HPDE6-E6E7 (cell line): Measurements from ENCODE around the gene EP400.
"Not testable (repeated sequence)": the region's sequence is repeated elsewhere in the genome, so short reads cannot be mapped to it uniquely, and the experiment has no call there.

Experiments
- DNase-seq: peaks from one replicate; pipeline ENCODE4 v3.0.0; 2011; ENCODE audit warnings: missing footprints; ENCODE audit errors: extremely low spot score

Gene EP400

GRCh38 chr12:131928080-131928710 is 21.5 kb upstream of the EP400 start:
- DNase-seq, result no peak

GRCh38 chr12:131928711-131929580 is 20.8 kb upstream of the EP400 start, which contains the start of gene PUS1:
PUS1 (plus strand) TSS chr12:131929276; CDS start chr12:131929723, 447 bp downstream.
- DNase-seq, result peak; percentile 94

GRCh38 chr12:131929581-131930456 is 19.9 kb upstream of the EP400 start:
- DNase-seq, result peak; percentile 54

- DNase-seq, result no peak
These were observed 19.2 kb upstream of the EP400 start for GRCh38 chr12:131930510-131930909.

- no peak for DNase-seq
These were observed 16.4 kb upstream of the EP400 start for GRCh38 chr12:131933387-131933786.

- DNase-seq, result no peak
These were observed 15.2 kb upstream of the EP400 start for GRCh38 chr12:131934535-131934934.

- DNase-seq, result no peak
These were observed 11.7 kb upstream of the EP400 start for GRCh38 chr12:131938082-131938481.

- DNase-seq, result no peak
These were observed 10.7 kb upstream of the EP400 start for GRCh38 chr12:131939007-131939406.

GRCh38 chr12:131940141-131940547 is 9.6 kb upstream of the EP400 start:
- no peak for DNase-seq

- DNase-seq, result no peak
These were observed 8.4 kb upstream of the EP400 start for GRCh38 chr12:131941116-131941986.

GRCh38 chr12:131941987-131942341 is 7.8 kb upstream of the EP400 start:
- no peak for DNase-seq

GRCh38 chr12:131942671-131943070 is 7.1 kb upstream of the EP400 start:
- no peak for DNase-seq

- no peak for DNase-seq
These were observed 6.4 kb upstream of the EP400 start for GRCh38 chr12:131943389-131943788.

GRCh38 chr12:131943876-131944275 is 5.9 kb upstream of the EP400 start:
- DNase-seq, result no peak

- no peak for DNase-seq
These were observed 5.0 kb upstream of the EP400 start for GRCh38 chr12:131944601-131945251.

GRCh38 chr12:131946757-131947156 is 3.0 kb upstream of the EP400 start:
- DNase-seq, result no peak

GRCh38 chr12:131947482-131948027 is 2.2 kb upstream of the EP400 start:
- no peak for DNase-seq

GRCh38 chr12:131948166-131948712 is 1.5 kb upstream of the EP400 start:
- no peak for DNase-seq

GRCh38 chr12:131948713-131949430 is 870 bp upstream of the EP400 start:
- not testable (repeated sequence) for DNase-seq
